SK-N-SH treated with all-trans-retinoic acid at 6 μM for 48 hours (cell line): ENCODE results near the gene RNU1-3.
"Not testable (repeated sequence)": the region's sequence is repeated elsewhere in the genome, so short reads cannot be mapped to it uniquely, and the experiment has no call there.

Experiments
- ARNTL ChIP-seq: fragments of 450-650 bp; formaldehyde crosslinking; IDR thresholded peaks from 2 replicates; pipeline ENCODE4 v1.5.0; 2020; ENCODE audit warnings: low read depth, mild to moderate bottlenecking, moderate library complexity, borderline replicate concordance
- BACH2 ChIP-seq: fragments of 250-450 bp; sonication (Bioruptor Pico); IDR thresholded peaks from 2 replicates; pipeline ENCODE4 v1.9.0; 2021; ENCODE audit warnings: mild to moderate bottlenecking, borderline replicate concordance
- ESRRG ChIP-seq: fragments of 250-450 bp; sonication (Bioruptor Pico); IDR thresholded peaks from 2 replicates; pipeline ENCODE4 v1.6.1; 2021; ENCODE audit warnings: mild to moderate bottlenecking
- OSR1 ChIP-seq: fragments of 250-450 bp; sonication (Bioruptor Pico); IDR thresholded peaks from 2 replicates; pipeline ENCODE4 v1.8.0; 2022; ENCODE audit warnings: moderate library complexity, mild to moderate bottlenecking, inconsistent platforms
- PPARA ChIP-seq: fragments of 250-450 bp; sonication (Bioruptor Pico); IDR thresholded peaks from 2 replicates; pipeline ENCODE4 v1.5.0; 2020; ENCODE audit warnings: mild to moderate bottlenecking, borderline replicate concordance
- RARB ChIP-seq: fragments of 250-450 bp; sonication (Bioruptor Pico); IDR thresholded peaks from 2 replicates; pipeline ENCODE4 v1.8.0; 2021; ENCODE audit warnings: mild to moderate bottlenecking, moderate library complexity
- SNAI2 ChIP-seq: fragments of 250-450 bp; sonication (Bioruptor Pico); IDR thresholded peaks from 2 replicates; pipeline ENCODE4 v1.5.0; 2020; ENCODE audit warnings: mild to moderate bottlenecking, moderate library complexity
- ZC3H10 ChIP-seq: fragments of 250-450 bp; sonication (Bioruptor Pico); IDR thresholded peaks from 2 replicates; pipeline ENCODE4 v1.5.1; 2021; ENCODE audit warnings: mild to moderate bottlenecking, moderate library complexity
- ZFP3 ChIP-seq: fragments of 250-450 bp; sonication (Bioruptor Pico); IDR thresholded peaks from 2 replicates; pipeline ENCODE4 v1.5.0; 2020; ENCODE audit warnings: mild to moderate bottlenecking, moderate library complexity
- ZNF70 ChIP-seq: fragments of 450-650 bp; formaldehyde crosslinking; IDR thresholded peaks from 2 replicates; pipeline ENCODE4 v1.5.0; 2020; ENCODE audit warnings: mild to moderate bottlenecking, moderate library complexity
- TF ChIP-seq, protein P1 (sequence below): fragments of 250-450 bp; sonication (Bioruptor Pico); IDR thresholded peaks from 2 replicates; pipeline ENCODE4 v1.8.0; 2020; ENCODE audit warnings: mild to moderate bottlenecking, moderate library complexity, borderline replicate concordance
- TF ChIP-seq, protein P2 (sequence below): fragments of 250-450 bp; sonication (Bioruptor Pico); IDR thresholded peaks from 2 replicates; pipeline ENCODE4 v1.5.1; 2020; ENCODE audit warnings: low read depth, mild to moderate bottlenecking, moderate library complexity

GRCh38 chr1:16619803-16620501 lies 46.8 kb downstream of the RNU1-3 start:
- not testable (repeated sequence) for TF ChIP-seq OSR1 (CRISPR knock-in tag); ARNTL (CRISPR knock-in tag); ZNF70 (CRISPR knock-in tag); SNAI2 (CRISPR knock-in tag); ZC3H10 (CRISPR knock-in tag); PPARA; RARB (CRISPR knock-in tag); ZFP3 (CRISPR knock-in tag); ESRRG (CRISPR knock-in tag); BACH2 (CRISPR knock-in tag)
- TF ChIP-seq, protein P1, sequence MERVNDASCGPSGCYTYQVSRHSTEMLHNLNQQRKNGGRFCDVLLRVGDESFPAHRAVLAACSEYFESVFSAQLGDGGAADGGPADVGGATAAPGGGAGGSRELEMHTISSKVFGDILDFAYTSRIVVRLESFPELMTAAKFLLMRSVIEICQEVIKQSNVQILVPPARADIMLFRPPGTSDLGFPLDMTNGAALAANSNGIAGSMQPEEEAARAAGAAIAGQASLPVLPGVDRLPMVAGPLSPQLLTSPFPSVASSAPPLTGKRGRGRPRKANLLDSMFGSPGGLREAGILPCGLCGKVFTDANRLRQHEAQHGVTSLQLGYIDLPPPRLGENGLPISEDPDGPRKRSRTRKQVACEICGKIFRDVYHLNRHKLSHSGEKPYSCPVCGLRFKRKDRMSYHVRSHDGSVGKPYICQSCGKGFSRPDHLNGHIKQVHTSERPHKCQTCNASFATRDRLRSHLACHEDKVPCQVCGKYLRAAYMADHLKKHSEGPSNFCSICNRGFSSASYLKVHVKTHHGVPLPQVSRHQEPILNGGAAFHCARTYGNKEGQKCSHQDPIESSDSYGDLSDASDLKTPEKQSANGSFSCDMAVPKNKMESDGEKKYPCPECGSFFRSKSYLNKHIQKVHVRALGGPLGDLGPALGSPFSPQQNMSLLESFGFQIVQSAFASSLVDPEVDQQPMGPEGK (CRISPR knock-in tag), result not testable (repeated sequence)
- TF ChIP-seq, protein P2, sequence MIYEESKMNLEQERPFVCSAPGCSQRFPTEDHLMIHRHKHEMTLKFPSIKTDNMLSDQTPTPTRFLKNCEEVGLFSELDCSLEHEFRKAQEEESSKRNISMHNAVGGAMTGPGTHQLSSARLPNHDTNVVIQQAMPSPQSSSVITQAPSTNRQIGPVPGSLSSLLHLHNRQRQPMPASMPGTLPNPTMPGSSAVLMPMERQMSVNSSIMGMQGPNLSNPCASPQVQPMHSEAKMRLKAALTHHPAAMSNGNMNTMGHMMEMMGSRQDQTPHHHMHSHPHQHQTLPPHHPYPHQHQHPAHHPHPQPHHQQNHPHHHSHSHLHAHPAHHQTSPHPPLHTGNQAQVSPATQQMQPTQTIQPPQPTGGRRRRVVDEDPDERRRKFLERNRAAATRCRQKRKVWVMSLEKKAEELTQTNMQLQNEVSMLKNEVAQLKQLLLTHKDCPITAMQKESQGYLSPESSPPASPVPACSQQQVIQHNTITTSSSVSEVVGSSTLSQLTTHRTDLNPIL (CRISPR knock-in tag), result not testable (repeated sequence)
